CD4-positive, alpha-beta T cell treated with Interleukin-17A for 4 hours (primary cell): ENCODE data around the gene WDR37.

Experiments
- DNase-seq: peaks from one replicate; pipeline ENCODE4 v3.0.0-alpha.2; 2020; ENCODE audit warnings: mixed read lengths

The WDR37 gene

DNA sequence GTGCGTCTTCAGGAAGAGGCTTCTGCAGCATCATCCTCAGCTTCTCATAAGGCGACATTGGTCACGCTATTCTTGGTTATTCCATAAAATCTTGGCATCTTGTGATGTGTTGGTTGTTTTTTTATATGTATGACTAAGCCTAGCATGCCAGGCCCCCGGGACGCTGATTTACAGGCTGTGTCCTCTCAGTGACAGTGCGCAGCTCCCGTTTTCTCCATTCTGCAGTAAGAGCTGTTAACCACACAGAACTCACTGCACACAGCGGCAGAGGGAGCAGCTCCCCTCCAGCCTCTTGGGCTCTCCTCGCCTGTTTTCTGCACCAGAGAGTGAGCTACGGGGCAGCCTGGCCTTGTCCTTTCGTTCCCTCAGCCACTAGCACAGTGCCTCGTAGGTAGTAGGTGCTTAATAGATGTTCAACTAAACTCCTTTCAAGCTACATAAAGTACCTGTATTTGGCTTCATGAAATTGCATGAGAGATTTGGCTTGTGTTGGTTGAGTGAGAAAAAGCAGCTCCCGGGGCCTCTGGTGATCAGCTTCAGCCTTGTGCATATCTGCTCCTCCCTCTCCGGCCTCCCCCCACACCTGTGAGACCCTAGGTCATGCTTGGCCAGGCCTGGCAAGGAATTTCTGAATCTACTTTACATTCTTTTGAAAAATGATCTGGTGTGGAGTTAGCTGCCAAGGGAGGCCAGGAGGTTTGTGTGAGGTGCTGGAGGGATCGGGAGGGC, 116.2 kb downstream of the WDR37 start:
- DNase-seq, result no peak

DNA sequence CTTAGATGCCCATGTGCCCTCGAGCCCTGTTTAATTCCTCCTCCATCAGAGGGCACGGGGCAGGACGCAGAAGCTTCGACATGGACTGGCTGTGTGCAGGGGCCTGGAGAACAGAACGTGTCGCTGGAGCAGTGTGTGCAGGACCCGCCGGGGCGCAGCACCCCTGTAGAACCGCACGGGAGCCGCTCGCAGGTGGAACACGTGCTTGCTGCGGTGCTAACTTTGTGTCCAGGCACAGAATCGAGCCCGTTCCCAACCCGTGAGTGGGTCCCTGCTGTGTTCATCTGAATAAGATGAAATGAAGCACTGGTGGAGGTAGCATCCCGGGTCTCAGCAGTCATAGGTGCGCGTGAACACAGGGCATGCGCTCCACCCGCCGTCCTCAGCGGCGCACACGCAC, 116.9 kb downstream of the WDR37 start:
- DNase-seq, result no peak

DNA sequence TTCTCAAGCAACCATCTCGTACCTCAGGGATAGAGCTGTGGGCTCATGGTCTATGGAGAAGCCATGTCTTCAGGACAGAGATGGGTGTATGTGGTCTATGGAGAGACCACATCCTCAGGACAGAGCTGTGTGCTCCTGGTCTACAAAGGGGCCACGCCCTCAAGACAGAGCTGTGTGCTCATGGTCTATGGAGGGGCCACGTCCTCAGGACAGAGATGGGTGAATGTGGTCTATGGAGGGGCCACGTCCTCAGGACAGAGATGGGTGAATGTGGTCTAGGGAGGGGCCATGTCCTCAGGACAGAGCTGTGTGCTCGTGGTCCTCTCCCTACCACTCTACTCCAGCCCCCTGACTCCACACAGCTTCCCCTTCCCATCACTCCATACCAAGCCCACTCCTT, 117.8 kb downstream of the WDR37 start:
- no peak for DNase-seq

DNA sequence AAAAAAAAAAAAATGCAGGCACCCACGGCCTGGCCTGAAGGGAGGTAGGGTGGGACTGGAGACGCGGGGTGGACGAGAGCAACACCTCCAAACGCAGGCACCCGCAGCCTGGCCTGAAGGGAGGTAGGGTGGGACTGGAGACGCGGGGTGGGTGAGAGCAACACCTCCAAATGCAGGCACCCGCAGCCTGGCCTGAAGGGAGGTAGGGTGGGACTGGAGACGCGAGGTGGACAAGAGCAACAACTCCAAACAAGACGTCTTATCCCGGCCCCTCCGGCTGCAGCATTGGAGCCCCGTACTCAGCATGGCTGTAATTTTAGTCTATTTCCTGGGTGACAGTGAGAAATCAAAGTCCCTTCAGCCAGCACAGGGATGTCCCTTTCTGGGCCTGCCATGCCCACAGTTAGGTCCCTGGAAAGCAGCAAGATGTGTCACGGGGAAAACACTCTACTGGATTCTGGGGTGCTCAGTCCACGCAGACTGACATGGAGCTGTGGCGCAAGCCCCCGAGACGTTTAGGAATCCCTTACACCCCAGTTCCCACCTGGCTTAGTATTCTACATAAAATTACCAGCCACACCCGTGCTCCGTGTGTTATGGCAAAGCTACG, 119.9 kb downstream of the WDR37 start:
- no peak for DNase-seq

DNA sequence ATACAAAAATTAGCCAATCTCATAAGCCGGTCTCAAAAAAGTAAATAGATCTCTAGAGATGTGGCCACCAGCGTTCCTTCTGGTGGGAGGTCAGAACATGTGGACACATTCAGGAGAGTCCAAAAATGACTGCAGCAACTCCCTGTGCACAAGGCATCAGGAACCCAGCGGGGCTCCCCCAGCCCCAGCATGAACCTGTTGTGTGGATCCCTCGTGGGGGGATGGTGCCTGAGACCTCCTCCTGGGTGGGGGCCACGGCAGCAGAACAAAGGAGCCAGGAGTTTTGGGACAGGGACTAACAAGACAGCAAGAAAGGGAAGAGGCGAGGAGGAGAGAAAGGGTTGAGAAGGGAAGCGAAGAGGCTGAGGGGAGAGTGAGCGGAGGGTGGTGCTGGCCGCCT, 121.8 kb downstream of the WDR37 start:
- no peak for DNase-seq

DNA sequence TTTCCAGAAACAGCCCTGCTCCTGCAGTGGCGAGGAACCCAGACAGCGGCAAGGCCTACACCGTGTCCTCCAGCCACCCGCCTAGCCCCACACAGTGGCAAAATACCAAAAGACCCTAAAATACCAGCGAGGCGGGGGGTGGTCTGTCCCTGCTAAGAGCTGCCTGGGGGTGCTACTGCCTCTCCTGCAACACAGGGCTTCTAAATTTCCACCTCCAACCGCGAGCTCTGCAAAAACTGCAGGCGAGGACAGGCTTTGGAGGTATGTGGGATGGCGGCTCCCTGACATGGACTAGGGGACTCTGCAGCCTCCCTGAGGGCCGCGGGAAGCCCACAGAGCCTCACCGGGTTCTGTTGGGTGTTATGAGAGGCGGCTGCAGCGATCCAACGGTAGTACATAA, 122.3 kb downstream of the WDR37 start:
- DNase-seq, result no peak

DNA sequence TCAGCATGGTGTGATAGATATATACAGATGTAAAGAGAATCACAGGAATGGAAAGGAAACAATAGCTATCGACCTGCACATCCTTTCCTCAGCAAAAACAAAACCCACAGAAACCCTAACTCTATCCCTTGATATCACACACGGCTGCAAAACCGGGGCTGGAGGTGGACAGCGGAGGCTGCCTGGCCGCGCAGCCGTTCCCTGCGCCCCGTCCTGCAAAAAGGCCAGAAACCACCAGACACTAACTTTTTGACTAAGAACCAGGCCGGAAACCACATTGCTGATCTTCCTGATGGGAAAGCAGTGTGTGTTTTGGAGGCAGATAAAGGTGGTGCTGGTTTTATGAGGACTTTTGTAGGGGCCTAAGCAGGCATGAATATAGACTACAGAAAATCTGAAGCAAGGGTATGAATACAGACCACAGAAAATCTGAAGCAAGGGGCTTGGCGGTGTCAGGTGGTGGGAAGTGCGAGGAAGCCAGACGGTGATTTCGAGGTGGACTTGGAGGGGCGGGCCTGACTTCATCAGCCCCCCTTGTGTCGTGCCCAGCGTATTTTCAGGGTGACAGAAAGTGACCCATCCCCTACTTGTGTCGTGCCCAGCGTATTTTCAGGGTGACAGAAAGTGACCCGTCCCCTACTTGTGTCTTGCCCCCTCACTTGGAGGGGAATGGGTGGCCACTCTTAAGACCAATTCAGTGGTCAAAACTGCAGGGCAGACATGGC, 123.3 kb downstream of the WDR37 start:
- no peak for DNase-seq

DNA sequence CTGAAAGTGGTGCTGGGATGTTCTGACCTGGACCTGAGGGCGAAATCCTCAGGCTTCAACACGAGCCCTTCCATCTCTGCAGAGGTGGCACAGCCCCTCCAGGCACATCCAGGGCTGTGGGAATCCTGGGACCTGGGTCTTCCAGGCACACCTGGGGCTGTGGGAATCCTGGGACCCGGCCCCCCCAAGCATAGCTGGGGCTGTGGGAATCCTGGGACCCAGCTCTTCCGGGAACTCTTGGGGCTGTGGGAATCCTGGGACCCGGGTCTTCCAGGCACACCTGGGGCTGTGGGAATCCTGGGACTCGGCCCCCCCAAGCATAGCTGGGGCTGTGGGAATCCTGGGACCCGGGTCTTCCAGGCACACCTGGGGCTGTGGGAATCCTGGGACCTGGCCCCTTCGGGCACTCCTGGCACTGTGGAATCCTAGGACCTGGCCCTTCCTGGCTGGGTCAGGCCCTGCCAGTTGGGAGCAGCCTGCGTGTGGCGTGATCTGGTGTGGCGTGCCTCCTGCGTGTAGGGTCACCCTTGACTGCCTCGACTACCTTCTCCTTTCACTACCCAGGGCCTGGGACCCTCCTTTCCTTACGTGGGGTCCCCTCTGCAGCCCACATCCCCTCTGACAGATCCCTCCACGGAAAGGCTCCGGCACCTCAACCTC, 124.0 kb downstream of the WDR37 start:
- no peak for DNase-seq

DNA sequence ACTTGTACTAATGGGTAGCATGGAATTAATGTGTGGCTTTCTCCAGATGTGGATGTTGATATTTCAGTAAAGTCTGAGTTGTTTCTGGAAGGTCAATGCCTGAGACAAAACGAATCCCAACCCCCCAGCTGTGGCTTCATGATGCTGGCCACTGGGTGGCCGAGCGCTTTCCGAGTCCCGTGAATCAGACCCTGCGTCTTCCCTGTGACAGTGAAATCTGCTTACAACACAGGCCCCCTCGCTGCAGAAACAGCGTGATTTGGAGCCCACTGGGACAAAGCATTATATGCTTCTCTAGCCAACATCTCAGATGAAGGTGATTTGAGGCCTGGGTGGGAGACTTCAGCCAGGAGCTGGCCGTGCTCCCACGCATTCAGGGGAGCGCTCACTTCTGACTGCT, 124.7 kb downstream of the WDR37 start:
- no peak for DNase-seq
